Upper lobe of right lung (tissue), 1 donor: ENCODE measurements around the gene TCF12. TPM values are rescaled to one million over a fixed set of nuclear protein-coding genes. Genes with fewer than 3 reads are reported as not detected.
A peak's percentile ranks its signal among the peaks of the same experiment; 100 is the strongest.

Experiments
- ATAC-seq: fragments of 200-7000 bp; cut with Tn5 transposase; one replicate; pipeline ENCODE4 v1.9.1; 2020; ENCODE audit warnings: mild to moderate bottlenecking, moderate library complexity
- DNase-seq: peaks from one replicate; pipeline ENCODE4 v3.0.0-alpha.2; 2020
- H3K27ac ChIP-seq: fragments of 200-600 bp; one replicate; pipeline ENCODE4 v1.8.0; 2022
- H3K27me3 ChIP-seq: fragments of 200-600 bp; one replicate; pipeline ENCODE4 v1.8.0; 2022; ENCODE audit warnings: mild to moderate bottlenecking
- H3K36me3 ChIP-seq: fragments of 200-600 bp; one replicate; pipeline ENCODE4 v1.8.0; 2022
- H3K4me1 ChIP-seq: fragments of 200-600 bp; one replicate; pipeline ENCODE4 v1.8.0; 2022
- H3K4me3 ChIP-seq: fragments of 200-600 bp; one replicate; pipeline ENCODE4 v1.8.0; 2022; ENCODE audit warnings: mild to moderate bottlenecking
- H3K9me3 ChIP-seq: fragments of 200-600 bp; one replicate; pipeline ENCODE4 v1.8.0; 2022
- intact Hi-C: fragments of 100-400 bp; cut with DNase I; formaldehyde crosslinking; loops from one replicate; pipeline ENCODE4 v1.11.0; 2022
- total RNA-seq: library from RNA; stranded (reverse); fragmentation: NEBNext Ultra II Directional; extraction: Animal tissue kit (Norgen Biotek cat#: 25700); gene quantifications from one replicate; pipeline ENCODE4 v1.2.1, GENCODE V29; 2021
- TF ChIP-seq, protein P1 (sequence below): fragments of 200-600 bp; IDR thresholded peaks from one replicate; pipeline ENCODE4 v1.8.0; 2022; ENCODE audit warnings: antibody characterized with exemption
- donor health status: DM: no; HTN: yes; CAD: no; lungs with severe emphysema.

TCF12 gene
- total RNA-seq, 1 donor from 2014 or later: 103 TPM

DNA sequence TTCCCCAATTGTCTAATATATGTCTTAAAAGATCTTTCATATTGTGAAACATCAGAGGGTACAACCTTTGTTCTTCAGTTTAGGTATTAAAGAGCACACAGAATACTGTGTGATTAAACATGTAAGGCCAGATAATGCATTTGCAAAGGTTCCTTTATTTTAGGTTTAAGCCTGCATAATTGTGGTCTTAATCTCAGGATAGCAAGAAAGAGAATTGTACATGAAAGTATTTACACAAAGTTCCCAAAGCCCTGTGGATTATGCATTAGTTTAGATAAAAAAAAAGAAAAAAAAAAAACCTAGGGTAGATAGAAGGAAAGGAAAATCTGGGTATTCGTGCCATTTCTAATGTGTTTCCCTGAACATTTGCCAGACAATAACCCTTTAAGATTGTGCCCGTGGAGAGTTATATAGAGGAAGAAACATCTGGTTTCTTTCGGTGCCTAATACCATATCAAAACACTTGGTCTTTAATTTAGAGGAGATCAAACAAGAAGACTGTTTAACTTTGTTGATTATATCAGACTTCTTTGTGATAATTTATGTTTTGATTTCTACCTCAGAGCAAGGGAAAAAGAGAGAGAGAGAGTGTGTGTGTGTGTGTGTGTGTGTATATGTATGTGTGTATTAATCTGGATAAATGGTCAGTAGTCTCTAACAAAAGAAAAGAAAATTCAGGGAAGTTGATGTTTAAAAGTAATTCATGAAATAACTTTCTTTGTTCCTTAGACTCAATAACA lies 318.3 kb downstream of the TCF12 start:
- TF ChIP-seq, protein P1, sequence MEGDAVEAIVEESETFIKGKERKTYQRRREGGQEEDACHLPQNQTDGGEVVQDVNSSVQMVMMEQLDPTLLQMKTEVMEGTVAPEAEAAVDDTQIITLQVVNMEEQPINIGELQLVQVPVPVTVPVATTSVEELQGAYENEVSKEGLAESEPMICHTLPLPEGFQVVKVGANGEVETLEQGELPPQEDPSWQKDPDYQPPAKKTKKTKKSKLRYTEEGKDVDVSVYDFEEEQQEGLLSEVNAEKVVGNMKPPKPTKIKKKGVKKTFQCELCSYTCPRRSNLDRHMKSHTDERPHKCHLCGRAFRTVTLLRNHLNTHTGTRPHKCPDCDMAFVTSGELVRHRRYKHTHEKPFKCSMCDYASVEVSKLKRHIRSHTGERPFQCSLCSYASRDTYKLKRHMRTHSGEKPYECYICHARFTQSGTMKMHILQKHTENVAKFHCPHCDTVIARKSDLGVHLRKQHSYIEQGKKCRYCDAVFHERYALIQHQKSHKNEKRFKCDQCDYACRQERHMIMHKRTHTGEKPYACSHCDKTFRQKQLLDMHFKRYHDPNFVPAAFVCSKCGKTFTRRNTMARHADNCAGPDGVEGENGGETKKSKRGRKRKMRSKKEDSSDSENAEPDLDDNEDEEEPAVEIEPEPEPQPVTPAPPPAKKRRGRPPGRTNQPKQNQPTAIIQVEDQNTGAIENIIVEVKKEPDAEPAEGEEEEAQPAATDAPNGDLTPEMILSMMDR: no peak
- Histone ChIP-seq H3K4me1 (no peaks in the 10 kb centered on the region), H3K36me3 (peaks cover 28% of the 10 kb centered on the region), H3K27me3 (no peaks in the 10 kb centered on the region), H3K4me3 (no peak overlapping the region), H3K27ac (no peak overlapping the region), H3K9me3 (no peaks in the 10 kb centered on the region)
- intact Hi-C loops: no loop called here
- no peak for DNase-seq
- no peak for ATAC-seq

DNA sequence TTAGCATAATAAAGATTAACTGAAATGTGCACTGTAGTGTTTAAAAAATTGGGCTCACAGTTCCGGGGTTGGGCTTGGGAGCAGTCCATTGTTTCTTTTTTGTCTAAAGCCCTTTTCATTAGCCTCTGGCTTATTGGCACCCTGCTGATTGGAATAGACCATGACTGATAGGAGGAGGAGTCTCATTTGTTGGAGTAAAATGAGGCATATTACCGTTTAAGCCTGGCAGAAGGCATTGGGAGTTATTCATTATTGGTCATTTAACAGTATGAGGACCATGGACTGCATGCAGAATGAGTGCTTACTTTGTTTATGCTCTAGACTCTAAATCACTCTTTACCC lies 318.8 kb downstream of the TCF12 start:
- Histone ChIP-seq H3K9me3 (no peaks in the 10 kb centered on the region), H3K27ac (no peak overlapping the region), H3K4me1 (no peaks in the 10 kb centered on the region), H3K27me3 (no peaks in the 10 kb centered on the region), H3K36me3 (peaks cover 24% of the 10 kb centered on the region), H3K4me3 (no peak overlapping the region)
- intact Hi-C loops: no loop called here
- ATAC-seq: no peak
- no peak for DNase-seq
- TF ChIP-seq, protein P1: no peak

DNA sequence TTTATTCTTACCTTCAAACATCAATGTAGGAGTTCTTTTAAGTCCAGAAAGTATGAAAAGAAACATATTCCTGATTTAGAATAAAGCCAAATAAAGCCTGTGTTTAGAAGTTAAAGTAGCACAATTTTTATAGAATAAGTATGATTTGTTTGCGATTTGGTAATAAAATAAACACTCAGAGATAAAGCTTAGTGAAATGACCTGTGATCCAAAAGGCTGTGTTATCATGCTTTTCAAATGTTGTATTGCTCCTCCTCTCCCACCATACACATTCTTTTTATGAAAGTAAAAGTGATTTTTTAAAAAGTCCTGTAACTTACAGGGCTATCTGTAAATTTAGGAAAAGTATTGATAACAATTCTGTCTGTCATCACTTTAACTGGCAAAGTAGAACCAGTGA lies 319.2 kb downstream of the TCF12 start:
- Histone ChIP-seq H3K4me3 (no peak overlapping the region), H3K27ac (no peak overlapping the region)
- intact Hi-C loops: no loop called here

DNA sequence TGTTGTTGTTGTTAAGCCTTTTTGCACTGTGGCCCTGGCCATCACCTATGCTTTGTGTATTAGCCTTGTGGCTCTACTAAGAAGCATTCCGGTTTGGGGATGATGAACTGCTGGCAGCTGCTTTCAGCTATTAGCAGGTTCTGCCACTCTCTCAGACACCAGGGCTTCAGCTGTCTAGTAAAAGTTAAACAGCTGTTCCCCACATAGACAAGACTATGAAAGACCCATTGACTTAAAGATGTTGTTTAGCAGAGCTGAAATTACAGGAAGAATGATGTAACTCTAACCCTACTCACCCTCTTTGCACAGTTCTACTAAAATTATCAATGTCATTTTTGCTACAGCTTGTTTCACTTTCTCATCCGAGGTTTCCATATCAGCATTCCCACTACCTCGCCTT lies 326.7 kb downstream of the TCF12 start:
- Histone ChIP-seq H3K27me3 (no peaks in the 10 kb centered on the region), H3K36me3 (peaks cover 15% of the 10 kb centered on the region), H3K4me1 (no peaks in the 10 kb centered on the region), H3K9me3 (no peaks in the 10 kb centered on the region), H3K27ac (no peak overlapping the region), H3K4me3 (no peak overlapping the region)
- intact Hi-C loops: no loop called here
- no peak for DNase-seq
- peak; percentile 33 for ATAC-seq
- TF ChIP-seq, protein P1: no peak

More for the DNA sequence above, 319.2 kb downstream of the TCF12 start:
- TF ChIP-seq, protein P1: no peak
- Histone ChIP-seq H3K4me1 (no peaks in the 10 kb centered on the region), H3K27me3 (no peaks in the 10 kb centered on the region), H3K36me3 (peaks cover 20% of the 10 kb centered on the region), H3K9me3 (no peaks in the 10 kb centered on the region)
- no peak for ATAC-seq
- no peak for DNase-seq

DNA sequence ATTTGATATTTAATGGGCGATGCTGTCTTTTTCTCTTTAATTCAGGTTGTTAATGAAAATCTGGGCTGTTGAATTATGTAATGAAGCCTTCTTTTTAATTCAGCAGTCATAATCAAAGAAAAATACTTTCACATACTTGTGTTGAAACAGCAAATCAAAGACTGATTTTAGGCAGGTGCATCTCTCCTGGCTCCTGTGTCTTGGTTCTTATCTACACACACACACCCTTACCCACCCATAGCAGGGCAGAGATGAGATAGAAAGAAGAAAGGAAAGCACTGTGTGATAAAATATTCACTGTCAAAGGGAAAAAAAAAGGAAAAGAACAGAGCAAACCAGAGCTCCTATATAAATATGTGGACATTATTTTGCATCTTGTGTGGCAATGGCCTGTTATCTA lies 327.3 kb downstream of the TCF12 start:
- Histone ChIP-seq H3K9me3 (no peaks in the 10 kb centered on the region), H3K4me3 (no peak overlapping the region), H3K27ac (no peak overlapping the region), H3K4me1 (no peaks in the 10 kb centered on the region), H3K36me3 (peaks cover 15% of the 10 kb centered on the region), H3K27me3 (no peaks in the 10 kb centered on the region)
- DNase-seq: no peak
- TF ChIP-seq, protein P1: no peak
- intact Hi-C loops: no loop called here
- ATAC-seq: no peak

DNA sequence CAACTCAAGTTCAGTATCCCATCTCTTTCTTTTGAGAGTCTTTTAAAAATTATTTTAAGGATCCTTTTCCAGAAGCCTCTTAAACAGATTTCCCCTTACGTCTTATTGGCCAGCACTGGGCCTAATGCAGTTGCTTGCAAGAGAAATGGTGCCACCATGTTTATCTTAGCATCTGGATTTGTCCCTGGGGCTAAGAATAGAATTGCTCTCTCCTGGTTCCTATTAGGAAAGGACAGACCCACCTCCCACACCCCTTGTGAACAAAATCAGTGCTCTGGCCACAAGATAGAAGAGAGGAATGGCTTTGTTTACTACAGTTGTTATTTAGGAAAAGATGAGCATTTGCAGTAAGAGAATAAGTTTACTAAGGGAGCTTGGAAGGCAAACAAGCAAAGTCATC lies 329.6 kb downstream of the TCF12 start:
- intact Hi-C loops: no loop called here
- no peak for ATAC-seq
- Histone ChIP-seq H3K9me3 (no peaks in the 10 kb centered on the region), H3K27ac (no peak overlapping the region), H3K36me3 (peaks cover 32% of the 10 kb centered on the region), H3K4me1 (no peaks in the 10 kb centered on the region), H3K27me3 (no peaks in the 10 kb centered on the region), H3K4me3 (no peak overlapping the region)
- TF ChIP-seq, protein P1: no peak
- no peak for DNase-seq
